ENCODE measurements around the gene PIEZO2.

Gene PIEZO2

GRCh38 chr18:11005528-11005927, 143.8 kb downstream of the PIEZO2 start:
- Histone ChIP-seq H3K9ac (ENCODE audit: low read length) (no peak overlapping the region), H3K4me1 (ENCODE audit: insufficient read depth, low read length, severe bottlenecking) (peaks cover 5% of the 10 kb centered on the region), H3K27me3 (ENCODE audit: insufficient read depth, low read length) (no peaks in the 10 kb centered on the region), H2AFZ (ENCODE audit: low read length) (no peak overlapping the region), H3K4me3 (ENCODE audit: low read depth, low read length, poor library complexity, severe bottlenecking) (no peak overlapping the region), H3K36me3 (ENCODE audit: insufficient read depth, low read length) (no peaks in the 10 kb centered on the region), H3K4me2 (ENCODE audit: low read length) (no peak overlapping the region), H3K9me3 (ENCODE audit: low read length) (no peaks in the 10 kb centered on the region), H4K20me1 (ENCODE audit: insufficient read depth, low read length) (no peaks in the 10 kb centered on the region), H3K79me2 (ENCODE audit: insufficient read depth, low read length) (no peaks in the 10 kb centered on the region), H3K9me2 (ENCODE audit: low read depth, low read length) (no peaks in the 10 kb centered on the region), H3K27ac (ENCODE audit: low read depth, low read length, poor library complexity, severe bottlenecking) (no peak overlapping the region), H3F3A (ENCODE audit: insufficient read depth, low read length) (no peaks in the 10 kb centered on the region)
- TF ChIP-seq CTCF (IDR thresholded peaks at IDR 0.05; ENCODE audit: low read length) (no peak), EZH2 (IDR thresholded peaks at IDR 0.05; ENCODE audit: borderline replicate concordance, low read length) (no peak)

GRCh38 chr18:11004951-11005350, 144.4 kb downstream of the PIEZO2 start:
- Histone ChIP-seq H3K9me3 (ENCODE audit: low read length) (no peaks in the 10 kb centered on the region), H2AFZ (ENCODE audit: low read length) (no peak overlapping the region), H3K79me2 (ENCODE audit: insufficient read depth, low read length) (no peaks in the 10 kb centered on the region), H3K9ac (ENCODE audit: low read length) (no peak overlapping the region), H3K4me2 (ENCODE audit: low read length) (no peak overlapping the region), H4K20me1 (ENCODE audit: insufficient read depth, low read length) (no peaks in the 10 kb centered on the region), H3K4me1 (ENCODE audit: insufficient read depth, low read length, severe bottlenecking) (peaks cover 5% of the 10 kb centered on the region), H3K9me2 (ENCODE audit: low read depth, low read length) (no peaks in the 10 kb centered on the region), H3K4me3 (ENCODE audit: low read depth, low read length, poor library complexity, severe bottlenecking) (no peak overlapping the region), H3K27me3 (ENCODE audit: insufficient read depth, low read length) (no peaks in the 10 kb centered on the region), H3K27ac (ENCODE audit: low read depth, low read length, poor library complexity, severe bottlenecking) (no peak overlapping the region), H3F3A (ENCODE audit: insufficient read depth, low read length) (no peaks in the 10 kb centered on the region), H3K36me3 (ENCODE audit: insufficient read depth, low read length) (no peaks in the 10 kb centered on the region)
- no peak for TF ChIP-seq CTCF (IDR thresholded peaks at IDR 0.05; ENCODE audit: low read length)
- no peak for TF ChIP-seq EZH2 (IDR thresholded peaks at IDR 0.05; ENCODE audit: borderline replicate concordance, low read length)

GRCh38 chr18:11004294-11004693, 145.1 kb downstream of the PIEZO2 start:
- no peaks in the 10 kb centered on the region for H3K9me2 ChIP-seq (ENCODE audit: low read depth, low read length)
- H3K79me2 ChIP-seq (ENCODE audit: insufficient read depth, low read length), result no peaks in the 10 kb centered on the region
- no peak overlapping the region for H3K4me2 ChIP-seq (ENCODE audit: low read length)
- H3K9ac ChIP-seq (ENCODE audit: low read length), result no peak overlapping the region
- H2AFZ ChIP-seq (ENCODE audit: low read length), result no peak overlapping the region
- no peaks in the 10 kb centered on the region for H3K9me3 ChIP-seq (ENCODE audit: low read length)
- no peak for TF ChIP-seq EZH2 (IDR thresholded peaks at IDR 0.05; ENCODE audit: borderline replicate concordance, low read length)
- no peak for TF ChIP-seq CTCF (IDR thresholded peaks at IDR 0.05; ENCODE audit: low read length)
- no peaks in the 10 kb centered on the region for H3K36me3 ChIP-seq (ENCODE audit: insufficient read depth, low read length)
- no peak overlapping the region for H3K4me3 ChIP-seq (ENCODE audit: low read depth, low read length, poor library complexity, severe bottlenecking)
- peaks cover 5% of the 10 kb centered on the region for H3K4me1 ChIP-seq (ENCODE audit: insufficient read depth, low read length, severe bottlenecking)
- H3F3A ChIP-seq (ENCODE audit: insufficient read depth, low read length), result no peaks in the 10 kb centered on the region
- H3K27me3 ChIP-seq (ENCODE audit: insufficient read depth, low read length), result no peaks in the 10 kb centered on the region
- H3K27ac ChIP-seq (ENCODE audit: low read depth, low read length, poor library complexity, severe bottlenecking), result no peak overlapping the region
- no peaks in the 10 kb centered on the region for H4K20me1 ChIP-seq (ENCODE audit: insufficient read depth, low read length)

Data from OCI-LY1 (cell line).